ENCODE measurements around the gene TRNAU1AP. TPM values are rescaled to one million over a fixed set of nuclear protein-coding genes. Genes with fewer than 3 reads are reported as not detected.
A peak's percentile ranks its signal among the peaks of the same experiment; 100 is the strongest.

The TRNAU1AP gene
- total and polyA plus RNA-seq, 2 of the 13 experiments (the other 11 are each of a cell fraction or from before 2014, with no cell fraction given), result 29.0 to 42.9 TPM

- TF ChIP-seq SRSF1 (optimal IDR thresholded peaks at IDR 0.05; ENCODE audit: low read depth, low read length) (no peak), SAP130 (CRISPR knock-in tag; IDR thresholded peaks at IDR 0.05; ENCODE audit: low read depth) (peak; percentile 82), ZNF431 (CRISPR knock-in tag; IDR thresholded peaks at IDR 0.05; ENCODE audit: borderline replicate concordance, low read depth) (no peak; the same call in 1 of the 2 replicates), RAD21 (CRISPR knock-in tag; IDR thresholded peaks at IDR 0.05) (no peak), TFDP1 (CRISPR knock-in tag; IDR thresholded peaks at IDR 0.05; ENCODE audit: borderline replicate concordance) (peak; percentile 16; the same call in 1 of the 2 replicates), ZNF543 (CRISPR knock-in tag; IDR thresholded peaks at IDR 0.05) (no peak), ZNF329 (CRISPR knock-in tag; IDR thresholded peaks at IDR 0.05; ENCODE audit: low read depth) (peak; percentile 49; the same call in 1 of the 2 replicates), ZNF878 (CRISPR knock-in tag; IDR thresholded peaks at IDR 0.05) (0 out of 2 replicates have a peak, but pooled peaks have one; percentile 25), E2F1 (CRISPR knock-in tag; IDR thresholded peaks at IDR 0.05) (no peak; the same call in 1 of the 2 replicates), DDIT3 (CRISPR knock-in tag; IDR thresholded peaks at IDR 0.05) (0 out of 2 replicates have a peak, but pooled peaks have one; percentile 40), HOXA3 (CRISPR knock-in tag; IDR thresholded peaks at IDR 0.05) (peak; percentile 57; the same call in 1 of the 2 replicates), SCMH1 (CRISPR knock-in tag; IDR thresholded peaks at IDR 0.05; ENCODE audit: borderline replicate concordance) (no peak), GPBP1L1 (CRISPR knock-in tag; IDR thresholded peaks at IDR 0.05) (no peak), ZNF674 (CRISPR knock-in tag; IDR thresholded peaks at IDR 0.05; ENCODE audit: low read depth) (no peak), MEIS2 (CRISPR knock-in tag; IDR thresholded peaks at IDR 0.05) (no peak), ZBTB26 (CRISPR knock-in tag; IDR thresholded peaks at IDR 0.05; ENCODE audit: borderline replicate concordance) (peak; percentile 53; the same call in 1 of the 2 replicates), GABPA (IDR thresholded peaks at IDR 0.05; ENCODE audit: low read depth, low read length) (no peak), GABPA (CRISPR knock-in tag; IDR thresholded peaks at IDR 0.05; ENCODE audit: low read depth) (peak; percentile 88), ZGPAT (CRISPR knock-in tag; IDR thresholded peaks at IDR 0.05) (peak; percentile 73), NPAS2 (CRISPR knock-in tag; IDR thresholded peaks at IDR 0.05; ENCODE audit: borderline replicate concordance) (no peak), SMAD1 (CRISPR knock-in tag; IDR thresholded peaks at IDR 0.05; ENCODE audit: borderline replicate concordance, low read depth) (0 out of 2 replicates have a peak, but pooled peaks have one; percentile 28), ZNF841 (CRISPR knock-in tag; IDR thresholded peaks at IDR 0.05; ENCODE audit: borderline replicate concordance) (no peak), ZNF660 (CRISPR knock-in tag; IDR thresholded peaks at IDR 0.05; ENCODE audit: borderline replicate concordance, low read depth) (no peak)
Measured at GRCh38 chr1:28505406-28506187, 47.3 kb upstream of the TRNAU1AP start, which contains the start of gene RCC1 (continued).
